Fibroblast of pulmonary artery (primary cell): ENCODE data around the gene MAP2.

Experiments
- DNase-seq: peaks from one replicate; pipeline ENCODE4 v3.0.0-alpha.2; 2010; ENCODE audit warnings: low read depth
- H3K4me3 ChIP-seq: replicated peaks from 2 replicates; pipeline ENCODE4 v1.5.1; 2011; ENCODE audit warnings: low read depth, mild to moderate bottlenecking, control low read depth, low read length, moderate library complexity
- TF ChIP-seq, protein P1 (sequence below): IDR thresholded peaks from 2 replicates; pipeline ENCODE4 v1.5.1; 2011; ENCODE audit warnings: mild to moderate bottlenecking, control low read depth, low read length, inconsistent platforms; ENCODE audit errors: missing control alignments

The MAP2 gene

DNA sequence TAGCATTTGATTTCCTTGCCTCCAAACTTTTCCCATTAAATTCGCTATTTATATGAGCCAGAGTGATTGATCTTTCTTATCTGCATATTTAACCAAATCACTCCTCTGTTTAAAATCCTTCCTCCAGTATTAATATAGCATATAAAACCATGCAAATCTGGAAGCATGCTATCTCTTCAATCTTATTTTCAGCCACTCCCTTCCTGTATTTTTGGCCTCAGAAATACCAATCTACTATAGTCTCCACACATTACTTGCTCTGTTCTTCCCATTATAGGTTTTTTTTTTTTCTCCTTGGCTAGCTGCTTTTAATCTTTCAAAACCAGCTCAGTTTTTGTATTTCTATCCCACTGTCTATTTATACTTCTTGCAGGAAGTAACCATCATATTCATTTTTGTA is 19.1 kb downstream of the MAP2 start:
- no peak overlapping the region for H3K4me3 ChIP-seq
- DNase-seq = no peak
- TF ChIP-seq, protein P1, sequence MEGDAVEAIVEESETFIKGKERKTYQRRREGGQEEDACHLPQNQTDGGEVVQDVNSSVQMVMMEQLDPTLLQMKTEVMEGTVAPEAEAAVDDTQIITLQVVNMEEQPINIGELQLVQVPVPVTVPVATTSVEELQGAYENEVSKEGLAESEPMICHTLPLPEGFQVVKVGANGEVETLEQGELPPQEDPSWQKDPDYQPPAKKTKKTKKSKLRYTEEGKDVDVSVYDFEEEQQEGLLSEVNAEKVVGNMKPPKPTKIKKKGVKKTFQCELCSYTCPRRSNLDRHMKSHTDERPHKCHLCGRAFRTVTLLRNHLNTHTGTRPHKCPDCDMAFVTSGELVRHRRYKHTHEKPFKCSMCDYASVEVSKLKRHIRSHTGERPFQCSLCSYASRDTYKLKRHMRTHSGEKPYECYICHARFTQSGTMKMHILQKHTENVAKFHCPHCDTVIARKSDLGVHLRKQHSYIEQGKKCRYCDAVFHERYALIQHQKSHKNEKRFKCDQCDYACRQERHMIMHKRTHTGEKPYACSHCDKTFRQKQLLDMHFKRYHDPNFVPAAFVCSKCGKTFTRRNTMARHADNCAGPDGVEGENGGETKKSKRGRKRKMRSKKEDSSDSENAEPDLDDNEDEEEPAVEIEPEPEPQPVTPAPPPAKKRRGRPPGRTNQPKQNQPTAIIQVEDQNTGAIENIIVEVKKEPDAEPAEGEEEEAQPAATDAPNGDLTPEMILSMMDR = no peak

DNA sequence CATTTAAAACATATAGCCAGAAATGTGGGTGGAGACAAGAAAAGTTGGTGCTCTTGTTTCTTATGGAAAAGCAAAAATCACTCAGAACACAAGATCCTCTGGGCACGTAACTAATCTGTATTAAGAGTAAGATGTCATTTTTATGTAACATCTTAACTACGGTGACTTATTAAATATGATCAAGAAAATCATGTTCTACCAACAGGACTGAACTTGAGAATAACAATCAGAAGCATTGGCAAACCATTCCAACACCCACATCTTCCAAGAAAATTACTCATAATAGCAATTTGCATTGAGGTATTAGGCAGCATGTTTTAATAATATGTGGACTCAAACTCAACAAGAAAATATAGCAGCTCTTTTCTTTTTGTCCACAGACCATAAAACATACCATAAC is 21.6 kb downstream of the MAP2 start:
- no peak for DNase-seq
- TF ChIP-seq, protein P1 = no peak
- no peak overlapping the region for H3K4me3 ChIP-seq

DNA sequence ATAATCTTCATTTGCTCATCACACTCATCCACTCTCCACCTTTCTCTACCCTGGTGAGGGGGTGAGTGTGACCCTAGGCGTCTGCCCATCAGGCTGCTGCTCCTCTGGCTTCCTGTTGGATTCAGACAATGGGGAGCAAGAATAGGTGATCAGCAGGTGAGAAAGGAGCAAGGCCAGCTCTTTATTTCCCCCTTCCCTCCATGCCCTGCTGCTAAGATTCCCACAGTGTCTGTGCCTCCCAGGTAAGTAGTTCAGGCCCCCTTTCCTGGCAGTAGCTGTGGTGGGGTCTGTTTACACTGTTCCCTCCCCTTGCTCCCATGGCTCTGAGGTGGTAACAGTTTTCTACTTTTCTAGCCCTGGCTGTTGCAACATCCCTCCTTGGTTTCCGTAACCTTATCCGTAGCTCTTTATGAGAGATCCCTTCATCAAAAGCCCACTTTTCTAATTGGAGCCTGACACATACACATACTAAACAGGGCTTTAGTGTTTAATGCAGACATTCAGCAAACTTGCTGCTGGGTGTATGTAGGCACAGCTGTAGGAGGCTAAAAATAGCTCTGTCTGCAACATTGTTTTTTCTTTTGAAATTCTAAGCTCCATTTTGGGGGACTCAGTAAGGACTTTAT is 27.5 kb downstream of the MAP2 start:
- TF ChIP-seq, protein P1 = no peak
- no peak overlapping the region for H3K4me3 ChIP-seq
- DNase-seq = no peak

DNA sequence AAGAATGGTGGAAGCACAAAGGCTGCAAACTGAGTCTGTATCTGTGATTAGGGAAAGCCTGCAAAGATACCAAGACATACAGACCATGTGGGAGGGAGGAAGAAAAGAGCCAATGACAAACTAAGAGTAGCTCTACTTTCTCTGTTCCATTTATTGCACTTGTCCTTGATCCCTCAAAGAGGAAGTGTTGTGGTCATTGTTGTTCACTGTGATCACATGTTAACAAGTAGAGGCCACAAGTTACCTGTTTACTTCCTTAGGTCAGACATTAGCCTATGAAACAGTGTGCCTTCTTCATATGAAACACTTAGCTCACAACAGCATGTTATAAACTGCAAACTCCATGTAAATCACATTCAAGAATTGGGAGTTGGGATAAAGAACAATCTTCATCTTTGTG is 32.6 kb downstream of the MAP2 start:
- TF ChIP-seq, protein P1 = no peak
- H3K4me3 ChIP-seq = no peak overlapping the region
- no peak for DNase-seq

DNA sequence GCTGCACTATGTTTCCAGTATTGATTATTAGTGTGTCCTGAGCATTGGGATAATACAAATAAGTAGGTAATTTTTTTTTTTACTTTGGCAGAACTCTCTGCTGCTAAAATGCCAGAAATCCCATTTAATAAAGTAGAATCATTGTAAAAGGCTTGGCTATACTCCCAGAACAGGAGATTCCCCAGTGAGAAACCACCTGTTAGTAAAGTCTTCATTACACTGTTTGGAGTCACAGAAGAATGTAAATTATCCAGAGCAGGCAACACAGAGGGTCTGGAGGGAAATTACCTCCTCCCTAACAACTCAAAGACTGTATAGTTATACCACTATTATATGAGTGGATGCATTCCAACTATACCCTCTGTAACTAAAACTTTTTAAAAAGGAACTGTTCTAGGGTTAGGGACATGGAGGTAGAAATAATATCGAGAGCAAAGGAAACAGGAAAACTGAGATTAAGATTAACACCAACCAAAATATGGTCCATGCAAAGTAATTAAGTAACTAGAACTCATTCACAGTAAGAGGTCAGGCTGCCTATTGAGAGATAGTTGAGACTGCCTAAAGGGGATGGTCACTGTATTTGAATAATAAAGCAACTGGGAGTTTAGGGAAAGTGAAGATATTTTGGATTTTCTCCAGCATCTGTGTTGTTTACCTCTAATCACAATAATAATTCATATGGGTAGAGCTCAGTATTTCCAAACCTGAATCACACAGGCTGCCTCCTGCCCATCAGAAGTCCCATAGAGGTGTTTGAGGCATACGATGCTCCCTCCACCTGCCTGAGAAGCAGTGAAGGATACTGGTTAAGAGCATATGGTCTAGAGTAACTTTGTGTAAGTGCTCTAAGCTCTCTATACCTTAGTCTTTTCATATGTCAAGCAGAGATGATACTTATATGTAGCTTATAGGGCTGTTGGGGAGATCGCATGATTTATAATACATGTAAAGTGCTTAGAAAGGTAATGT is 34.4 kb downstream of the MAP2 start:
- DNase-seq = no peak
- H3K4me3 ChIP-seq = no peak overlapping the region
- TF ChIP-seq, protein P1 = no peak

DNA sequence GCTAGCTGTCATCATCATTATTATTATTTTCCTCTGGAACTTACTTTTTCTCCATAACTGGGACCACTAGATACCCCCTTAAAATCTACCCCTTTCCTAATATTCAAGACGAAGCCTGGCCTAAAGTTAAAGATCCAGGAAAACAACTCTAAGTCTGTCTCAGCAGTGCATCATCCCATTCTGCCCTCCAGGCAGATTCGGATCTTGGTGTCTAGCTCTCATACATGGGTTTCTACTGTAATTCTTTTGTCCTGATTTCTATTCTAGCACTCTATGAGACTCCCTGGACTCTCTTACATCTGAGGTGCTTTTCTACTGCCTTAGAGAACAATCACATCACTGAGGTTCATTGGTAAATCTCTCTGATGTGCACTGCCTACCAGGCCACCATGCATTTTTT is 35.5 kb downstream of the MAP2 start:
- H3K4me3 ChIP-seq = no peak overlapping the region
- no peak for DNase-seq
- TF ChIP-seq, protein P1 = no peak
